SKM-1 treated with dmso at 0.1 percent for 144 hours (cell line): ENCODE data around the gene ZNF366.
A peak's percentile ranks its signal among the peaks of the same experiment; 100 is the strongest.

Experiments used
- DNase-seq: peaks from one replicate; lab custom pipeline; 2025; ENCODE audit not compliant: unreplicated experiment; lab: John Stamatoyannopoulos, UW

The ZNF366 gene

DNA sequence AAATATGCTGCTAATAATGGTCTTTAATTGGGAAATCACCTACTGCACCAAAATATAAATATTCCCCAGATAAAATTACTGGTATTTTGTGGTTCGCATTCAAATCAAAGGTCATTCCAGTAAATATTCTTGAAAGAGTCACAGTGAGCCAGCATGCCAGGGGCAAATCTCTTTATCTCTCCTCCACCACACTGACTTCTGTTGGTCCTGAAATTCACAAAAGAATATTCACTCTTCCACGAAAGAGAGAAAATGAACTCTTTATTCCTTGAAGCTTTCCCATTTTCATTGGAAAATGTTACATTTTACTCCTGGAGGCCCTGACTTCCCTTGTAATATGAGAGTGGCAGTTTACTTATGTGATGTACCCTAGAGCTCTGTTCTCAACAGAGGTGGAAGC, 39.7 kb downstream of the ZNF366 start:
- DNase-seq = no peak

DNA sequence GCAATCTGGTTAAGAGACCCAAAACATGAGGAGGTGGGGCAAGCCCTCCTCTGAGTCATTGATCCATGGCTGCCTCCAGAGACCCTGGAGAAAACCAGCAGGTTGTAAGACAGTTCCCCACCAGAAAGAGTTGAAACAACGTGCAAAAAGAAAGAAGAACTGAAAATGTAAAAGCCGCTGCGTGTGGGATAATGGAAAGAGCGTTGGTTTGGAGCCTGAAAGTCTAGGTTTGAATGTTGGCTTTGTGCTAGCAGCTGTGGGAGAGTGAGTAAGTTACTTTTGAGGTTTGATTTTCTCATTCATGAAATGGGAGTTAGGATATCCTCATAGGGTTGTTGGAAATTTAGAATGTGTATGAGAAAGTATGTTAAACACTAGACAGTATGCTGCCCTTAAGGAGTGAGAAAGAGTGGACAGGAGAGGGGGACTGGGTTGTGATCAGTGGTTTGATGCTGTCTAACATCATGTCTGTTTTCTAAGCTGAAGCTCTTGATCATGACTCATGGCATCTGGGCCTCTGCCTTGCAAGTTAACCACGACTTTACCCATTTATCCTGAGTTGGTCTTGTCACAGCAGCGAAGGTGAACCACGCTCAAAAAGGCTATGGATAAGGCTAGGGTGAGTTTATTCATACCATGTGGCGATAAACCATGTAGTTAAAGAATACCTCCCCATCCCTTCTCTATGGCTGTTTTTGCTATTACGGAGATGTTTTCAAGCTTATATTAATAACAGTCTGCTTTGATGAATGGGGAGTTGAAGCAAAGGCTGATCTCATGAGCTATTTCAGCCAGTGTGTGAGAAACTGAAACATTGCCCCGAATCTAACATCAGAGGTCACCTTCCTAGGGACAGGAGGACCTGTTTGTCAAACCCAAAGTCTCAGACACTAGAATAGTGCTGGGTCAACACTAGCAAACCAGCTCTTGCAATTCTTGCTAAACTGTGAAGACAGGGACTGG, 41.3 kb downstream of the ZNF366 start:
- no peak for DNase-seq

DNA sequence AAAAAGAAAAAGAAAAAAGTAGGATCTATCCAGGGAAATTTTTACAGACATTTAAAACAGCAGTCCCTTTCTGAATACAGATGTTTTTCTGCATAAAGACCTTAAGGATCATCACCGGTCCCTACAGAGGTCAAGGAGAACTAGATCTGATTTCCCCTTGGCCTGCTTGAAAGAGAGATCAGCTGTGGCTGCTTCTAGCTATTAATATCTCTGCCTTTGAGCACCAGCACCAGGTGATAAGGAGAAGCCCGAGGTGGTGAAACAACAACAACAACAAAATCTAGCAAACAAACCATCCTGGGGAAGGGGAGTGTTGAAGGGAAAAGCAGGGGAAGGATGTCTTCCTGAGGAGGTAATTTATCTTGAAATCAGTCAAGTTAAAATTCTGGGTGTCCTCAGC, 42.1 kb downstream of the ZNF366 start:
- DNase-seq = no peak

DNA sequence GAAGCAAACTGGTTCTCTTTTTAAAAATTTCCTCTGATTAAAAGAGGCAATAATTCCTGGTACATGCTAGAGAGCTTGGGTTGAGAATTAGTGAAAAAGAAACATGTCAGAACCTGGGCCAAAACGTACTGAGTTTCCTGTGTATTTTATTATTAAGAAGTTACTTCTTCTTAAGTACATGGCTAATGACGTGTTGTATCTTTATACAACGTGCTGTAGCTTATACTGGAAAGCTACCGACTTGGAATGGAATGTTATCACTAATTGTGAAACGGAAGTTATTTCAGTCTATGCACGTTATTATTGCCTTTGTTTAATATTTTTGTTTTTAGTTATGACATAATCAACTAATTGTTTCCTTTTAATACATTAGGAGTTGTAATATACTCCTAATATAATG, 43.1 kb downstream of the ZNF366 start:
- DNase-seq = no peak

DNA sequence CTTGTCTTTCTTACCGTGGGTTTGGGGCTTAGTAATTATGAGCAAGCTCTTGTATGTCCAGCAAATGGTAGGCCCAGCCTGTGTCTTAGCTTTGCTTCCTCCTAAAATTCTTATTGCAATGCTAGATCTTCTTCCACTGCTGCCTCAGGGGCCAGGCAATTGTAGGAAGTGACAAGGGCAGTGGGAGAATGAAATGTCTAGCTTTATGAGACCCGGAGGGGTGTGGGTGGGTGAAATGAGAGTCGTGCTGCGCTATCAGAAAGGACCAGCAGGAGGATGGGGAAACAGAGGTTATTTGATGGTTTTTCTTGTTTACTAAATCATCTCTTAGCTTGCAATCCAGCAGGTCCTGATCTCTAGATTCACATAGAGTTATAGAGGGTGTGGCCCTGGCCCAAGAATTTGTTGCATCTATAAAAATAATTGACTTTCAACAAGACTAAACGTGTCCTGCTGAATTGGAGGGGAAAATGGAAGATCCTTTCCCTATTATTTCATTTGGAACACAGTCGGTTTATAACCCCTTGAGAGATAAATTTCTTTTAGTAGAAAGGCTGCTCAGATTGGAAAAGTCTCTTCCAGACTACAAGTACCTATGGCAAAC, 43.7 kb downstream of the ZNF366 start:
- DNase-seq = no peak

DNA sequence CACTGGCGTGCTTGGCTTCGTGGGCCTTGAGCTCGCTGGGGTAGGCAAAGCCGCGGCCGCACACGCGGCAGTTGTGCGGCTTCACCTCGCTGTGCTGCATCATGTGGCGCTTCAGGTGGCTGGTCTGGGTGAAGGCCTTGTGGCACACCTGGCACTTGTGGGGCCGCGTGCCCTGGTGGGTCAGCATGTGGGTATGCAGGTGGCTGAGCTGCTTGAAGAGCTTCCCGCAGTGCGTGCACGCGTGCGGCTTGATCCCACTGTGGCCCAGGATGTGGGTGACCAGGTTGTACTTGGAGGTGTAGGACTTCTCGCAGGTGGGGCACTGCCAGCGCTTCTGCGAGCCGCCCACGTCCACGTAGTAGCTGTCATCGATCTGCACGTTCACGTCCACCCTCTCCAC, 46.8 kb downstream of the ZNF366 start:
- DNase-seq = no peak

DNA sequence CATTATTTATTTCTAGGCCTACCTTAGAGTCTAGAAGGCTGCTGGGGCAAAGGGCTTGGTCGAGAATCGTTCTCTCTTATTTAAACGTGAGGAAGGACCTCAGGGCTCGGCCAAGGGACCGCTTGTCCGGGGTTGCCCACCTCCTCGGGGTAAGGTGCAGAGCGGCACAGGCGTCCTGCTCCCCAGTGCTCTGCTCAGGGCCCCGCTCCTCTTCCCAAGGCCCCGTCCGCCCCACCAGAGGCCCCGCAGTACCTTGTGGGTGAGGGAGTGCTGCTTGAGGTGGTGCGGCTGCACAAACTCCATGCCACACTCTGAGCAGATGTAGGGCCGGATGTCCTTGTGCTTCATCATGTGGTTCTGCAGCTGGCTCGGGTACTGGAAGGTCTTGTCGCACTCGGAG, 47.3 kb downstream of the ZNF366 start:
- no peak for DNase-seq

DNA sequence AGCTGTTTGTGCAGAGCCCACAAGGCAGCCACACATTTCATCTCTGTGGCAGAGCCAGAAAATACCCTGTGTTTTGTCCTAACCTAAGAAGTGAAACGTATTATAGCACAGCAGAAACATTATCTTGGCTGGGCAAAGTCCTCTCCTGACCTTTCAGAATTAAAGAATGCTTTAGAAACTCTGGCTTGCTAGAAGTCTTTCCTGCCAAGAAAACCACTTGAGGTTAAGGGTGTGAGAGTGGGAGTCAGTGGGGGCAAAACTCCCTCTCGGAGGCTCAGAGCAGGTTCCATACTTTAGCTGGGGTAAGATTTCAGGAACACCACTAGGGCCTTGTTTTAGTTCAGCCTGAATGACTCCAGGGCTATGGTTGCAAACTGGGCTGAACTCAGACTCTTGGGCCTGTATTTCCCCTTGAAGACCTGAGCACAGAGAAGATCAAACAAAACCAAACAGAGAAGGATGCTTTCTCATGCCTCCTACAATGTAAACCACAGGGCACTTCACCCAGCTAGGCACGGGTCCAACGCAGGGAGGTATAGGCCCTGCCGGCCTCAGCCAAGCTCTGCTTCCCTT, 48.0 kb downstream of the ZNF366 start:
- no peak for DNase-seq

DNA sequence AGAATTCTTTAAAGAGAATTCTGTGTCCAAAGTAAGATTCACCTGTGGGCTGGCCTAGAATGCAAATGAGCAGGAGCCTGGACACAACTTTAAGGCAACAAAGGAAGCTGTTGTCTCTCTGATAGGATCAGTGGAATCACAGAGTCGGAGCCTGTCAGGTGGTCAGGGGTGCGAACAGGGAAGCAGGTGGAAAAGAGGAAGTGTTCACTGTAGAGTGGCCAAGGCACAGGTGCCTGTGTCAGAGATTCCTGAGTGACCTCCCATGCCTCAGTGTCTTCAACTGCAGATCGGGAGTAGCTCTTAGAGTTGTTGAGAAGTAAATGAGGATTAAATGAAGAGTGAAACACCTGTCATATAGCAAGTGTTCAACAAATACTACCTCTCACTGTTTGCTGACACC, 48.8 kb downstream of the ZNF366 start:
- DNase-seq = no peak

DNA sequence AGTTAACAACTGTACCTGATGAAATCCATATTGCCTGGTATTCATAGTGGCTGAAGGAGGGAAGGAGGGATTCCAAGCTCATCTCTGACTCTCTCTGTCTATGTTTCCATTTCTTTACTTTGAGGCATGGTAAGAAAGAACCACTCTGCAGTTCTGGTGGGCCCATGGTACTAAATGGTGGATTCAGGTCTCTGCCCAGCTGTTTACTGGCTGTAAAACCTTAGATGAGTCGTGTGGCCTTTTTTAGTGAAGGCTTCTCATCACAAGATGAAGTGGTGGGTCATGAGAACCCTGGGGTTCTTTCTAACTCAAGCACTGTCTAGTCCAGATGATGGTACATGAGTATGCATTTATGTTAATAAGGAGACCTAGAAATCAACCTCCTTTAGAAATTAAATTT, 49.7 kb downstream of the ZNF366 start:
- DNase-seq = no peak

DNA sequence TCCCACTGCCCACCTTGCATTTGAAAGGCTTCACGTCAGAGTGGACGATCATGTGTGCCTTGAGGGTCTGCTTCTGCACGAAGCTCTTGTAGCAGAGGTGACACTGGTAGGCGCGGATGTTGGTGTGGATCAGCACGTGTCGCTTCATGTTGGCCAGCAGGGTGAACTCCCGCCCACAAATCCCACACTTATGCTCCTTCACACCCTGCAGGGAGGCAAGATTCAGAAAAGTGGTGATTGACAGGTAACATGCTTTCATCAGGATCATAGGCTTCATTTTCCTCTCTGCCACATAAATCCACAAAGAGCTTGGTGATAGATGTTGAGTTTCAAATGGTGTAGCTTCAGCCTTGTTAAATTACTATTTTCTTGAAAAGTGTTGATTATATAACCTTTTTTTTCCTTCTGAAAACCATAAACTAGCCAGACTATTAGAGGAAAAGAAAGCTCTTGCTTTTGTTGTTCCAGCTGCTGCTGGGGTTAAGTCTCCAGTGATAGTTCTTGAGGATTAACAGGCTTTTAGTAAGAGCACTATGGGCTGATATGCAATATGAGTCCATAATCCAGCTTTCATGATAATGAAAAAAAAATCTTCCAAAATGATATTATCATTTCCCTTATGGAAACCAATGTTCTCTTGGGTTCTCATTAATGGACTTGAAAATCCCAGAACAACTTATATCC, 50.7 kb downstream of the ZNF366 start:
- DNase-seq = no peak

DNA sequence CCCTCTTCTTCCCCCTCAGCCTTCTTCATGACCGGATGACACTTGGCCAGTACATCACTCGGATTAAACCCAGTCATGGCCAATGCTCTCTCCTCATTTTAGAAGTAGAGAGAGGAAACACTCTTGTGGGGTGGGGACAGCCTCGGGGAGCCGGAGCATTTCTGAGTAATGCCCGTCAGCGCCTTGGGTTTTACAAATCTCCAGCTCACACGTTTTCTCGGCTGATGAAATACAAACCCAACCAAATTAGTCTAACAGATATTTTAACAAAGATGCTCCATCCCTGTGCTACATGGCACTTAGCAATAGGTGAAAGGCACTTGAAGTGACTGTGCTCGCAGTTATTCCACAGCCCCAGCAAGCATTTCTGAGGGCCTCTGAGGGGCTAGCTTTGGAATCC, 51.7 kb downstream of the ZNF366 start:
- no peak for DNase-seq

DNA sequence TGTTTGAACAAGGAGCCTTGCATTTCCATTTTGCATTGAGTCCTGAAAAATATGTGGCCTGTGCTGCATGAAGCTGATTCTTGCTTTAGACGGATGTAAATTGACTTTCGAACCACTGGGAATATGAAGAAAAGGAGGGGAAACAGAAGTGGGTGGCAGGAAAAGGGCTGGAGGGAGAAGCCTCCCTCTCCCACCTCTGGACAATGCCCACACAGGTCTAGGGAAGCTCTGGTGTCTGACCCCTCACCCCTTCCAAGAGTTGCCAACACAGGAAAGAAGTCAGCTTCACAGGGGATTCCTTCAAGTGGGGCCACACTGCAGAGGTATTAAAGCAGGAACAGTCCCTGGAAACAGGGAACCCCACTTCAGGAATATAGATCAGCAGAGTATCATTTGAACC, 52.2 kb downstream of the ZNF366 start:
- no peak for DNase-seq

DNA sequence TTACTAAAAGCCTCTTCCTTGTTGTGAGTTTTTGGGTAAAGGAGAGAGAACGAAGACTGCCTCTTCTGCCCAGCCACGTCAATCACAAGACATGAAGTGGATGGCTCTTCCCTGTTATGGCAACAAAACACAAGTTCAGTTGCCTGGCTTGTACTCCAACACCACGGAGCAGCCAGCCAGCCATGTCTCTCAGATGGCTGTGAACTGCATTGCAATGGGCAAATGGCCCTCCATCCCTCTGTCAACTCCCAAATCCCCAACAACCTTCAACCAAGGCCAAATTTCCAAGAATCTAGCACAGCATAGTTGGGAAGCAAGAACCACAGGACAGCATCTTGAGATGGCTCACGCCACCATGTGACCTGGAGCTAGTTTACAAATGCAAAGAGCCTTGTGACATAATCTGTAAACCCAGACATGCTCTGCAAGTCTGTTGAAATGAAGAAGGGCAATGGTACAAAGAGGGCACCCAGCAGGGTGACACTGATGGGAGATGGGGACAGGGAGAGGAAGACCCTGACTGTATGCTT, 53.9 kb downstream of the ZNF366 start:
- DNase-seq = no peak

DNA sequence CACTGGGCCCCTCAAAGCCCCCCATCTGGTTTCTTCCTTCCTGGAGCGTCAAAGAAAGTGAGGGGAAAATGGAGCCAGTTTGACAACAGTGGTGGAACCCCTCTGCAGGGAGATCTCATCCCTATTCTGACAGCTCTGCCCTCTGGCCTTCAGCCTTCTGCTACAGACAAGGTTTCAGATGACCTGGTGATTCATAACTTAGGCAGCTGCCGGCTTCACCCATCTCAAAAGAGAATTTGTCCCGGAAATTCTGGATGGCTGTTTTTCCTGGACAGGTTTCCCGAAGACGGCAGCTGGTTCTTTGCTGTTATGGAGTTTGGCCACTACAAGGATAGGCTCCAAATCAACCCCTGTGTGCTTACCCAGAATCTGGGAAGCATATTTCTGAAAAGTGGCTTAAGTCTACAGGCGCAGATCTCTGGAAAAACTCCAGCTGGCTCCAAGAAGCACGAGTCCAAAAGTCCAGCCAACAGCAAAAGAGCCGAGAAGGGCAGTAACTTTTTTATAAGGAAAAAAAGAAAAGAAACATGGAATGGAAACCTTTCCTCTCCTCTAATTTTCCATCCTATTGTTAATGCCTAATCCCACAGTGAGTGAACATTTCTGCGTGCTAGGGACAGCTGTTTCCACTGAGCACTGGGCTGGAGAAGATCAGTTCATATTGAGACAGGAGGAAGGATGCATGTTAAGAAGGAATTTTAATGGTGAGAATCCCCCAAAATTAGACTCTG, 54.5 kb downstream of the ZNF366 start:
- no peak for DNase-seq

DNA sequence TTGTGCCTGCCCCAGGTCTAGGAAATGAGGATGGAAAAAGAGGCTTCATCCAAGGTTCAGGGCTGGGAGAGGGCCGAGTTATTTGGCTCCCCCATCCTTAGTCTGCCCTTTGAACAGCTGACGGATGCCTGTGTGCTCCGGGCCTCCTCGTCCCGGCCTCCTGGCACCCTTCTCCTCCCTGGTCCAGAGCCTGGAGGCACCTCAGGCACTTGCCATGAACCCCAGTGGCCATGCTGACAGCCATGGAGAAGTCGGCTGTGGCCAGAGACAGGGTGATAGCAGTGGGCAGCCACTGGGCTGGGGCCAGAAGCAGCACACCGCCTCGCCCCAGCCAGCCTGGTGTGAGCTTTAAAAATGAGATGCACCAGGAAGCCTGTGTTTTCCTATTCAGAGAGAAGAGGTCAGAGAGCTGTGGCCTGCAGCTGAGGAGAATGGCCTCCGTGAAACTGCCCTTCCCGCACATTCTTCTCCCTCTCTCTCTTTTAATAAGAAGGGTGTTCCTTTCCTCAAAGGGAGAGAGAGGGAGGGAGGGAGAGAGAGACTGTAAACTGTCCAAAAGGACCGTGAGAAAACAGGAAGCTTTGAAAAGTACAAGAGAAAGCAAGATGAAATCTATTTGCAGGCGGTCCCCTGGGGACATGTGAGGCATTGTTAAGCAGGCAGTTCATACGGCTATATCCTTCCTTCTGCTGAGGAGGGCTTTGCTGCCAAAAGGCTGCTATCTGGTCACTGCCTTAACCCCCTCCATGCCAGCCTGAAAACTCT, 55.3 kb downstream of the ZNF366 start:
- peak; percentile 9 for DNase-seq

DNA sequence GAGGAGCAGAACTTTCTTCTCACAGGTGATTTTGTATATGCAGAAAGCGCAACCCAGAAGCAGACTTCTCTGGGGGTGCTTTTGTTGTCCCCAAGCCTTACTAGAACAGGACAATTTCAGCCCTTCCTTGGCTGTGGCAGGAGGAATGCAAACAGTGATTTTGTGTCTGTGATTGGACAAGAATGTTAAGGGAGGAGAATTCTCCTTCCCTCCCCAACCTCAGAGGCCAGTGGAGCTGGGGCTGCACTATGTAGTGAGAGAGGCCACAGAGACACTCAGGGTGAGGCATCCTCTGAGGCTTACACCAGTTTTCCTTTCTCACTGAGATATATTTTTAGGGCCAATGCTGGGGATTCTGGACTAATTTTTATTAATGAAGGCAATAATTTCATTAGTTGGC, 58.8 kb downstream of the ZNF366 start:
- DNase-seq = no peak

DNA sequence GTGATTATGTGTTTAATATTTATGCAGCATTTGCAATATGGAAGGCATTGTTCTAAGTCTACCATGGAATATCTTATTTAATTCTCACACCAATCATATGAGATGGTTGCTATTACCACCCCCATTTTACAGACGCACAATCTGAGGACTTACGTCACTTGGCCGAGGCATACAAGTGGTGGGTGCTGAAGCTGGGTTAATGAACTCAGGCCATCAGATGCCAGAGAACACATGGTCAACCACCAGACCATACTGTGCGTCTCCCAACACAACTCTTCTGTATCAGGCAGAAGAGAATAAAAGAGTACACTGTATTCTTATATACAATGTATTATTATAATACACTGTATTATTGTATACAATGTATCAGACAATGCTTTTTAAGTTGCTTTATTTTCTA, 59.5 kb downstream of the ZNF366 start:
- DNase-seq = no peak

DNA sequence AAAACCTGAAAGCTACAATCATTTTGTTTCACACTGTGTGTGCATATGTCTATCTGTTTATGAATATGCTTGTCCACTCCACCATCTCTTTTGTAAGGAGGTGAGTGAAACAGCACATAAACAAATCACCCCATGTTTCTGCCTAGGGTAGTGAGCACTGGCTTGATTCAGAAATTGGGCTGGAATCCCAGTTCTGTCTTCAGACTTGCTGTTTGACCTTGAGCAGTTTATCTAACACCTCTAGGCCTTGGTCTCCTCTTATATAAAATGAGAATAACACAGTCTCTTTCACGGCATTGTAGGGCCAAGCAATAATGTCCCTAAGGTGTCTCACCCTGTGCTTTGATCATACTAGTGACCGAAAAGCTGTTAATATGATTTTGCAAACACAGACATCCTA, 61.2 kb downstream of the ZNF366 start:
- no peak for DNase-seq

DNA sequence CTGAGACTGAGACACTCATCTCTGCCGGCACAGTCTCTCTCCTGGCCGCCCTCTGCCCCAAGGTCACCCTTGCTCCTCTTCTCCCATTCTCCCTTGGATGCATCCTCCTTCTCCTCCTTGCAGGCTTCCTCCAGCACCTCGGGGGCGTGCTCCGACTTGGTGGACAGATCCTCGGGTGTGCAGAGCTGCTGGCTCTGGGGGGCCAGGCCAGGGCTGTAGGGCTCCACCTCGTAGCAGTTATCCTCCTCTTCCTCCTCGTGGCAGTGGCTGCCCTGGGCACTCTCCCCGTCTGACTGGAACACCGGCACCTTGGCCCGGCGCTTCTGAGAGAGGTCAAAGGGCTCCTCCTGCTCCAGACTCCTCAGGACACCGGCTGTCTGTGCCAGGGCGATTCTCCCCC, 63.3 kb downstream of the ZNF366 start:
- DNase-seq = no peak
